Measurements from ENCODE around the gene GRHL1.

The GRHL1 gene

GRCh38 chr2:9946818-9947217 is 4.7 kb upstream of the GRHL1 start:
- no peak overlapping the region for H3K27ac ChIP-seq (ENCODE audit: extremely low read depth, low read depth, low read length)
- no peak overlapping the region for H3K4me3 ChIP-seq (ENCODE audit: low read depth, low read length)
- TF ChIP-seq SETDB1 (IDR thresholded peaks at IDR 0.05; ENCODE audit: insufficient read length, low read length), result no peak
- peaks cover 2% of the 10 kb centered on the region; the same call in 1 of the 2 replicates for H3K4me1 ChIP-seq (ENCODE audit: control insufficient read depth, insufficient read depth, low read length)
- no peaks in the 10 kb centered on the region for H3K9me3 ChIP-seq (ENCODE audit: control insufficient read depth, insufficient read depth, low read depth, low read length)
- ChIA-PET CTCF (interaction anchor here (0.6 to 0.8 kb wide), 3 partner anchors 13 to 27 kb away, joined by 3 to 4 read pairs (median 3); no protein-coding TSS in a partner anchor), POLR2A (no interaction called here)
- H3K36me3 ChIP-seq (ENCODE audit: control insufficient read depth in 2 of 2, insufficient read depth in 1 of 2, low read length in 2 of 2), result no peaks in the 10 kb centered on the region

- peaks cover 6% of the 10 kb centered on the region for H3K4me1 ChIP-seq (ENCODE audit: control insufficient read depth, insufficient read depth, low read length)
- no peaks in the 10 kb centered on the region for H3K9me3 ChIP-seq (ENCODE audit: control insufficient read depth, insufficient read depth, low read depth, low read length)
- H3K36me3 ChIP-seq (ENCODE audit: control insufficient read depth in 2 of 2, insufficient read depth in 1 of 2, low read length in 2 of 2), result no peaks in the 10 kb centered on the region
- ChIA-PET POLR2A (no interaction called here), CTCF (interaction anchor here (2.3 kb wide), 1 partner anchor 135 kb away, joined by 15 read pairs; no protein-coding TSS in a partner anchor)
- no peak overlapping the region for H3K4me3 ChIP-seq (ENCODE audit: low read depth, low read length)
- TF ChIP-seq BCL11A (tag by site-specific recombination; IDR thresholded peaks at IDR 0.05; ENCODE audit: low read depth) (no peak), ZNF449 (tag by site-specific recombination; IDR thresholded peaks at IDR 0.05) (no peak), KLF9 (tag by site-specific recombination; IDR thresholded peaks at IDR 0.05; ENCODE audit: low read depth) (no peak), ZNF747 (tag by site-specific recombination; IDR thresholded peaks at IDR 0.05) (no peak), GLIS1 (tag by site-specific recombination; IDR thresholded peaks at IDR 0.05) (no peak), ZNF23 (tag by site-specific recombination; IDR thresholded peaks at IDR 0.05; ENCODE audit: borderline replicate concordance) (no peak), ZSCAN30 (tag by site-specific recombination; IDR thresholded peaks at IDR 0.05) (no peak), ZNF10 (tag by site-specific recombination; IDR thresholded peaks at IDR 0.05) (no peak), ZXDB (tag by site-specific recombination; IDR thresholded peaks at IDR 0.05) (no peak), MYNN (tag by site-specific recombination; IDR thresholded peaks at IDR 0.05; ENCODE audit: borderline replicate concordance) (no peak), ZBTB11 (tag by site-specific recombination; conservative IDR thresholded peaks at IDR 0.05; ENCODE audit: low read depth) (no peak)
- TF ChIP-seq, protein P1, sequence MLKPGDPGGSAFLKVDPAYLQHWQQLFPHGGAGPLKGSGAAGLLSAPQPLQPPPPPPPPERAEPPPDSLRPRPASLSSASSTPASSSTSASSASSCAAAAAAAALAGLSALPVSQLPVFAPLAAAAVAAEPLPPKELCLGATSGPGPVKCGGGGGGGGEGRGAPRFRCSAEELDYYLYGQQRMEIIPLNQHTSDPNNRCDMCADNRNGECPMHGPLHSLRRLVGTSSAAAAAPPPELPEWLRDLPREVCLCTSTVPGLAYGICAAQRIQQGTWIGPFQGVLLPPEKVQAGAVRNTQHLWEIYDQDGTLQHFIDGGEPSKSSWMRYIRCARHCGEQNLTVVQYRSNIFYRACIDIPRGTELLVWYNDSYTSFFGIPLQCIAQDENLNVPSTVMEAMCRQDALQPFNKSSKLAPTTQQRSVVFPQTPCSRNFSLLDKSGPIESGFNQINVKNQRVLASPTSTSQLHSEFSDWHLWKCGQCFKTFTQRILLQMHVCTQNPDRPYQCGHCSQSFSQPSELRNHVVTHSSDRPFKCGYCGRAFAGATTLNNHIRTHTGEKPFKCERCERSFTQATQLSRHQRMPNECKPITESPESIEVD (tag by site-specific recombination; IDR thresholded peaks at IDR 0.05), result no peak
- TF ChIP-seq, protein P2, sequence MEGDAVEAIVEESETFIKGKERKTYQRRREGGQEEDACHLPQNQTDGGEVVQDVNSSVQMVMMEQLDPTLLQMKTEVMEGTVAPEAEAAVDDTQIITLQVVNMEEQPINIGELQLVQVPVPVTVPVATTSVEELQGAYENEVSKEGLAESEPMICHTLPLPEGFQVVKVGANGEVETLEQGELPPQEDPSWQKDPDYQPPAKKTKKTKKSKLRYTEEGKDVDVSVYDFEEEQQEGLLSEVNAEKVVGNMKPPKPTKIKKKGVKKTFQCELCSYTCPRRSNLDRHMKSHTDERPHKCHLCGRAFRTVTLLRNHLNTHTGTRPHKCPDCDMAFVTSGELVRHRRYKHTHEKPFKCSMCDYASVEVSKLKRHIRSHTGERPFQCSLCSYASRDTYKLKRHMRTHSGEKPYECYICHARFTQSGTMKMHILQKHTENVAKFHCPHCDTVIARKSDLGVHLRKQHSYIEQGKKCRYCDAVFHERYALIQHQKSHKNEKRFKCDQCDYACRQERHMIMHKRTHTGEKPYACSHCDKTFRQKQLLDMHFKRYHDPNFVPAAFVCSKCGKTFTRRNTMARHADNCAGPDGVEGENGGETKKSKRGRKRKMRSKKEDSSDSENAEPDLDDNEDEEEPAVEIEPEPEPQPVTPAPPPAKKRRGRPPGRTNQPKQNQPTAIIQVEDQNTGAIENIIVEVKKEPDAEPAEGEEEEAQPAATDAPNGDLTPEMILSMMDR (tag by site-specific recombination; IDR thresholded peaks at IDR 0.05), result no peak
- TF ChIP-seq, protein P3, sequence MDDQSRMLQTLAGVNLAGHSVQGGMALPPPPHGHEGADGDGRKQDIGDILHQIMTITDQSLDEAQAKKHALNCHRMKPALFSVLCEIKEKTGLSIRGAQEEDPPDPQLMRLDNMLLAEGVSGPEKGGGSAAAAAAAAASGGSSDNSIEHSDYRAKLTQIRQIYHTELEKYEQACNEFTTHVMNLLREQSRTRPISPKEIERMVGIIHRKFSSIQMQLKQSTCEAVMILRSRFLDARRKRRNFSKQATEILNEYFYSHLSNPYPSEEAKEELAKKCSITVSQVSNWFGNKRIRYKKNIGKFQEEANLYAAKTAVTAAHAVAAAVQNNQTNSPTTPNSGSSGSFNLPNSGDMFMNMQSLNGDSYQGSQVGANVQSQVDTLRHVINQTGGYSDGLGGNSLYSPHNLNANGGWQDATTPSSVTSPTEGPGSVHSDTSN (CRISPR knock-in tag; IDR thresholded peaks at IDR 0.05), result no peak
- no peak overlapping the region for H3K27ac ChIP-seq (ENCODE audit: extremely low read depth, low read depth, low read length)
Measured at GRCh38 chr2:9948721-9949120, 2.8 kb upstream of the GRHL1 start.
